Neuron (in vitro differentiated cells): ENCODE measurements around the gene PIAS4.
A peak's percentile ranks its signal among the peaks of the same experiment; 100 is the strongest.

Experiments used
- H2AFZ ChIP-seq: one replicate; pipeline ENCODE4 v1.6.1; 2013; ENCODE audit warnings: low read depth, mild to moderate bottlenecking, inconsistent platforms, low read length, moderate library complexity
- H3K27me3 ChIP-seq: one replicate; pipeline ENCODE4 v1.6.1; 2013; ENCODE audit warnings: low read length; ENCODE audit not compliant: insufficient read depth
- H3K36me3 ChIP-seq: one replicate; pipeline ENCODE4 v1.6.1; 2013; ENCODE audit warnings: low read length; ENCODE audit not compliant: insufficient read depth
- H3K4me1 ChIP-seq: one replicate; pipeline ENCODE4 v1.6.1; 2013; ENCODE audit warnings: low read length; ENCODE audit not compliant: insufficient read depth
- H3K4me3 ChIP-seq: 2 replicates; pipeline ENCODE4 v1.5.1; 2013; ENCODE audit warnings: mild to moderate bottlenecking, low read length, moderate library complexity
- H3K9me3 ChIP-seq: one replicate; pipeline ENCODE4 v1.6.1; 2013; ENCODE audit warnings: low read length

PIAS4 gene

GRCh38 chr19:4071610-4072009 is 64.1 kb downstream of the PIAS4 start:
- H3K36me3 ChIP-seq, result no peaks in the 10 kb centered on the region
- peaks cover 21% of the 10 kb centered on the region for H3K27me3 ChIP-seq
- H3K4me3 ChIP-seq, result no peak overlapping the region
- peaks cover 4% of the 10 kb centered on the region for H3K4me1 ChIP-seq
- H3K9me3 ChIP-seq, result no peaks in the 10 kb centered on the region
- no peak overlapping the region for H2AFZ ChIP-seq

GRCh38 chr19:4075373-4075772 is 67.8 kb downstream of the PIAS4 start:
- no peak overlapping the region for H2AFZ ChIP-seq
- no peaks in the 10 kb centered on the region for H3K4me1 ChIP-seq
- no peaks in the 10 kb centered on the region for H3K36me3 ChIP-seq
- H3K4me3 ChIP-seq, result no peak overlapping the region
- no peaks in the 10 kb centered on the region for H3K27me3 ChIP-seq
- no peaks in the 10 kb centered on the region for H3K9me3 ChIP-seq

- Histone ChIP-seq H2AFZ (no peak overlapping the region), H3K27me3 (no peaks in the 10 kb centered on the region), H3K4me3 (no peak overlapping the region), H3K36me3 (no peaks in the 10 kb centered on the region), H3K9me3 (no peaks in the 10 kb centered on the region), H3K4me1 (no peaks in the 10 kb centered on the region)
These were observed 69.5 kb downstream of the PIAS4 start for GRCh38 chr19:4077007-4077374.

GRCh38 chr19:4077800-4078684 is 70.5 kb downstream of the PIAS4 start:
- Histone ChIP-seq H3K9me3 (no peaks in the 10 kb centered on the region), H2AFZ (no peak overlapping the region), H3K4me1 (no peaks in the 10 kb centered on the region), H3K36me3 (no peaks in the 10 kb centered on the region), H3K4me3 (peak overlapping the region; percentile 27), H3K27me3 (no peaks in the 10 kb centered on the region)

- no peaks in the 10 kb centered on the region for H3K27me3 ChIP-seq
- H3K4me3 ChIP-seq, result no peak overlapping the region
- H3K36me3 ChIP-seq, result no peaks in the 10 kb centered on the region
- H3K4me1 ChIP-seq, result no peaks in the 10 kb centered on the region
- H2AFZ ChIP-seq, result no peak overlapping the region
- no peaks in the 10 kb centered on the region for H3K9me3 ChIP-seq
These were observed 72.9 kb downstream of the PIAS4 start for GRCh38 chr19:4080473-4080872.

GRCh38 chr19:4081441-4082129 is 74.0 kb downstream of the PIAS4 start:
- no peaks in the 10 kb centered on the region for H3K4me1 ChIP-seq
- H3K4me3 ChIP-seq, result no peak overlapping the region
- no peak overlapping the region for H2AFZ ChIP-seq
- H3K27me3 ChIP-seq, result no peaks in the 10 kb centered on the region
- no peaks in the 10 kb centered on the region for H3K9me3 ChIP-seq
- no peaks in the 10 kb centered on the region for H3K36me3 ChIP-seq

GRCh38 chr19:4082172-4082571 is 74.6 kb downstream of the PIAS4 start:
- Histone ChIP-seq H3K27me3 (no peaks in the 10 kb centered on the region), H3K36me3 (no peaks in the 10 kb centered on the region), H2AFZ (no peak overlapping the region), H3K4me3 (no peak overlapping the region), H3K4me1 (no peaks in the 10 kb centered on the region), H3K9me3 (no peaks in the 10 kb centered on the region)

- Histone ChIP-seq H2AFZ (no peak overlapping the region), H3K27me3 (no peaks in the 10 kb centered on the region), H3K36me3 (no peaks in the 10 kb centered on the region), H3K4me3 (no peak overlapping the region), H3K4me1 (no peaks in the 10 kb centered on the region), H3K9me3 (no peaks in the 10 kb centered on the region)
These were observed 76.4 kb downstream of the PIAS4 start for GRCh38 chr19:4083677-4084546.

GRCh38 chr19:4084547-4084877 is 77.0 kb downstream of the PIAS4 start:
- H3K36me3 ChIP-seq, result peaks cover 3% of the 10 kb centered on the region
- H3K4me3 ChIP-seq, result no peak overlapping the region
- H3K9me3 ChIP-seq, result no peaks in the 10 kb centered on the region
- H2AFZ ChIP-seq, result no peak overlapping the region
- no peaks in the 10 kb centered on the region for H3K27me3 ChIP-seq
- no peaks in the 10 kb centered on the region for H3K4me1 ChIP-seq

GRCh38 chr19:4086411-4086867 is 78.9 kb downstream of the PIAS4 start:
- Histone ChIP-seq H3K4me1 (no peaks in the 10 kb centered on the region), H2AFZ (no peak overlapping the region), H3K36me3 (peaks cover 17% of the 10 kb centered on the region), H3K9me3 (no peaks in the 10 kb centered on the region), H3K4me3 (no peak overlapping the region), H3K27me3 (no peaks in the 10 kb centered on the region)

GRCh38 chr19:4087787-4088679 is 80.5 kb downstream of the PIAS4 start:
- Histone ChIP-seq H3K27me3 (no peaks in the 10 kb centered on the region), H2AFZ (no peak overlapping the region), H3K4me1 (no peaks in the 10 kb centered on the region), H3K36me3 (peaks cover 17% of the 10 kb centered on the region), H3K9me3 (no peaks in the 10 kb centered on the region), H3K4me3 (no peak overlapping the region)

GRCh38 chr19:4088975-4089374 is 81.4 kb downstream of the PIAS4 start:
- H3K9me3 ChIP-seq, result no peaks in the 10 kb centered on the region
- H2AFZ ChIP-seq, result no peak overlapping the region
- H3K27me3 ChIP-seq, result no peaks in the 10 kb centered on the region
- peaks cover 22% of the 10 kb centered on the region for H3K36me3 ChIP-seq
- H3K4me3 ChIP-seq, result no peak overlapping the region
- H3K4me1 ChIP-seq, result no peaks in the 10 kb centered on the region
